K562 (cell line): ENCODE results near the gene PREX1. TPM values are rescaled to one million over a fixed set of nuclear protein-coding genes. Genes with fewer than 3 reads are reported as not detected.

Experiments used
- ATAC-seq: fragments of 200-7000 bp; cut with Tn5 transposase; 3 replicates; pipeline ENCODE4 v1.9.1; 2020; ENCODE audit warnings: moderate library complexity
- BruUV-seq: library from RNA; stranded (reverse); fragments of 400-500 nt; replicated peaks from 2 replicates; lab custom pipeline; 2021; lab: Mats Ljungman, UMichigan
- CTCF ChIA-PET: fragments of 300-600 bp; formaldehyde crosslinking; extraction: SDS; loops from one replicate; lab custom pipeline; 2021; ENCODE audit warnings: low intra/inter-chr PET ratio; lab: Yijun Ruan, JAX
- POLR2A ChIA-PET: fragments of 300-600, 350-650 bp; sonication (Branson Sonifier 250); formaldehyde crosslinking; extraction: SDS; loops from one replicate; lab custom pipeline; 2021; ENCODE audit warnings: antibody characterized with exemption, inconsistent platforms; lab: Yijun Ruan, JAX
- DNase-seq, 4 experiments: peaks; one replicate each; pipeline versions ENCODE4 v3.0.0 to v3.0.0-alpha.2; 2011 to 2018; ENCODE audit warnings: low spot score in 3 of 4, mixed read lengths in 3 of 4; ENCODE audit errors: extremely low read depth in 1 of 4
- FAIRE-seq: peaks from 2 replicates; lab custom pipeline; 2011; peaks lifted over from hg19 to GRCh38; lab: Jason Lieb, UNC
- H2AFZ ChIP-seq: 2 replicates; pipeline ENCODE4 v1.6.0; 2011; ENCODE audit warnings: low read depth, low read length, control low read depth, inconsistent platforms
- H3K27ac ChIP-seq: fragments of 200-600 bp; 3 replicates; pipeline ENCODE4 v1.8.0; 2011; ENCODE audit warnings: low read depth, mild to moderate bottlenecking, control low read depth, inconsistent platforms, low read length, moderate library complexity, mixed read lengths; ENCODE audit errors: extremely low read depth
- H3K27me3 ChIP-seq, 2 experiments: fragments of 300-600 bp in 1 of 2; 2 replicates in 1 of 2; 3 replicates in 1 of 2; pipeline versions ENCODE4 v1.6.0 to v1.8.0; 2011; ENCODE audit warnings: inconsistent platforms in 2 of 2, low read length in 2 of 2, mild to moderate bottlenecking in 1 of 2, mixed read lengths in 1 of 2, moderate library complexity in 1 of 2; ENCODE audit not compliant: control insufficient read depth in 2 of 2, insufficient read depth in 2 of 2
- H3K36me3 ChIP-seq: fragments of 300-600 bp; 3 replicates; pipeline ENCODE4 v1.8.0; 2011; ENCODE audit warnings: mild to moderate bottlenecking, low read length, inconsistent platforms; ENCODE audit not compliant: control insufficient read depth, insufficient read depth
- H3K4me1 ChIP-seq, 2 experiments: fragments of 200-600 bp in 1 of 2; replicated peaks in 1 of 2; 2 replicates in 1 of 2; 3 replicates in 1 of 2; pipeline versions ENCODE4 v1.5.1 to v1.8.0; 2011; ENCODE audit warnings: inconsistent platforms in 2 of 2, low read length in 2 of 2, mild to moderate bottlenecking in 1 of 2, mixed read lengths in 1 of 2, moderate library complexity in 1 of 2; ENCODE audit not compliant: control insufficient read depth in 2 of 2, insufficient read depth in 2 of 2
- H3K4me2 ChIP-seq: 2 replicates; pipeline ENCODE4 v1.6.1; 2011; ENCODE audit warnings: low read length, control low read depth, inconsistent platforms, mixed read lengths; ENCODE audit not compliant: insufficient read depth
- H3K4me3 ChIP-seq: fragments of 200-600 bp; sonication (generic), shearing (Covaris generic); 2 replicates; pipeline ENCODE4 v1.5.1; 2016; ENCODE audit warnings: control low read depth, inconsistent platforms
- H3K79me2 ChIP-seq: fragments of 200-600 bp; 3 replicates; pipeline ENCODE4 v1.8.0; 2011; ENCODE audit warnings: low read length, inconsistent platforms; ENCODE audit not compliant: control insufficient read depth, insufficient read depth
- H3K9ac ChIP-seq, 2 experiments: 2 replicates each; pipeline versions ENCODE4 v1.6.0 to v1.6.1; 2011; ENCODE audit warnings: low read depth in 2 of 2, low read length in 2 of 2, control low read depth in 1 of 2, inconsistent platforms in 1 of 2, mild to moderate bottlenecking in 1 of 2, mixed read lengths in 1 of 2; ENCODE audit not compliant: insufficient read depth in 1 of 2
- H3K9me1 ChIP-seq: one replicate; pipeline ENCODE4 v1.6.0; 2011; ENCODE audit warnings: inconsistent platforms, mild to moderate bottlenecking, low read length, moderate library complexity; ENCODE audit not compliant: control insufficient read depth, insufficient read depth
- H3K9me3 ChIP-seq: replicated peaks from 2 replicates; pipeline ENCODE4 v1.5.1; 2011; ENCODE audit warnings: low read depth, low read length, inconsistent platforms; ENCODE audit not compliant: control insufficient read depth, insufficient read depth
- H4K20me1 ChIP-seq: replicated peaks from 2 replicates; pipeline ENCODE4 v1.6.1; 2011; ENCODE audit warnings: low read length, inconsistent platforms, mixed read lengths; ENCODE audit not compliant: control insufficient read depth, insufficient read depth
- MXI1 ChIP-seq: IDR thresholded peaks from 2 replicates; pipeline ENCODE4 v1.6.1; 2011; ENCODE audit warnings: low read depth, mild to moderate bottlenecking, improper control_type of control experiment, low read length
- RFX1 ChIP-seq: fragments of 450-650 bp; IDR thresholded peaks from 2 replicates; pipeline ENCODE4 v1.6.1; 2016; ENCODE audit warnings: mild to moderate bottlenecking, moderate library complexity
- ZBTB11 ChIP-seq, 3 experiments: fragments of 200-800 bp in 1 of 3; fragments of 250-450 bp in 1 of 3; fragments of 450-650 bp in 1 of 3; sonication (Bioruptor Pico) in 1 of 3; sonication (Bioruptor generic) in 1 of 3; formaldehyde crosslinking in 1 of 3; IDR thresholded peaks; 2 replicates each; pipeline versions ENCODE4 v1.6.1 to v1.8.0; 2016 to 2022; ENCODE audit warnings: mild to moderate bottlenecking in 2 of 3, missing genetic modification characterization in 2 of 3, missing compliant biosample characterization in 1 of 3, moderate library complexity in 1 of 3
- WGBS: fragments of 100-300 bp; shearing (Covaris generic); methylation state at CpG from one replicate; pipeline ENCODE4 v1.1.6; 2016; ENCODE audit warnings: low coverage, mixed read lengths; ENCODE audit not compliant: insufficient coverage; ENCODE audit errors: missing lambda C conversion rate; 5-methylcytosine and 5-hydroxymethylcytosine counted together
- in situ Hi-C: fragments of 300-500 bp; cut with MboI; formaldehyde crosslinking; loops from 4 replicates; pipeline ENCODE4 v1.15.0; 2018; ENCODE audit warnings: inconsistent platforms, mixed read lengths
- intact Hi-C: fragments of 100-400 bp; cut with micrococcal nuclease; formaldehyde crosslinking; loops from 2 replicates; pipeline ENCODE4 v1.14.2; 2022
- polyA plus RNA-seq, 8 experiments: library from polyadenylated mRNA; depleted of rRNA in 4 of 8; stranded (reverse) in 5 of 8; unstranded in 3 of 8; fragments of >200 nt; fragmentation: Nextera tagmentation in 2 of 8; fragmentation: Illumina TruSeq in 1 of 8; extraction: Ambion mirVana in 2 of 8; extraction: Trizol in 1 of 8; gene quantifications; 2 replicates each; pipeline versions ENCODE4 v1.2.1 to v1.2.3, GENCODE V29; 2011 to 2014; ENCODE audit warnings: inconsistent platforms in 1 of 8, missing spikeins in 1 of 8
- total RNA-seq, 7 experiments: library from RNA; depleted of rRNA in 6 of 7; stranded (reverse); fragments of >200 nt in 6 of 7; fragmentation: Illumina TruSeq in 2 of 7; extraction: Trizol in 2 of 7; gene quantifications; 2 replicates each; pipeline versions ENCODE4 v1.2.1 to v1.2.3, GENCODE V29; 2011 to 2021; ENCODE audit warnings: low replicate concordance in 1 of 7
- TF ChIP-seq, protein P1 (sequence below): IDR thresholded peaks from 2 replicates; pipeline ENCODE4 v1.6.1; 2011; ENCODE audit warnings: borderline replicate concordance, low read depth, mild to moderate bottlenecking, moderate library complexity, low read length; ENCODE audit not compliant: insufficient read depth, poor library complexity, severe bottlenecking

Gene PREX1
- total and polyA plus RNA-seq, 9 of the 15 experiments (the other 6 are each of a cell fraction or from before 2014, with no cell fraction given): 0.37 to 10.4 (median 4.8) TPM

GRCh38 chr20:48794360-48794759 lies 33.4 kb downstream of the PREX1 start:
- peaks cover under 1 to 7% of the 10 kb centered on the region in 2 experiments; a peak in 3 of 5 replicates for H3K4me1 ChIP-seq
- intact Hi-C loops: no loop called here
- POLR2A ChIA-PET: interaction anchor here (0.5 to 1.0 kb wide), 2 partner anchors 14 to 30 kb away, joined by 3 to 4 read pairs; no protein-coding TSS in a partner anchor
- no peak overlapping the region for H3K4me2 ChIP-seq
- H3K27me3 ChIP-seq: no peaks in the 10 kb centered on the region; a peak in 2 of 5 replicates
- no peak for FAIRE-seq
- H3K27ac ChIP-seq: no peak overlapping the region
- TF ChIP-seq RFX1: peak; percentile 30
- TF ChIP-seq, protein P1, sequence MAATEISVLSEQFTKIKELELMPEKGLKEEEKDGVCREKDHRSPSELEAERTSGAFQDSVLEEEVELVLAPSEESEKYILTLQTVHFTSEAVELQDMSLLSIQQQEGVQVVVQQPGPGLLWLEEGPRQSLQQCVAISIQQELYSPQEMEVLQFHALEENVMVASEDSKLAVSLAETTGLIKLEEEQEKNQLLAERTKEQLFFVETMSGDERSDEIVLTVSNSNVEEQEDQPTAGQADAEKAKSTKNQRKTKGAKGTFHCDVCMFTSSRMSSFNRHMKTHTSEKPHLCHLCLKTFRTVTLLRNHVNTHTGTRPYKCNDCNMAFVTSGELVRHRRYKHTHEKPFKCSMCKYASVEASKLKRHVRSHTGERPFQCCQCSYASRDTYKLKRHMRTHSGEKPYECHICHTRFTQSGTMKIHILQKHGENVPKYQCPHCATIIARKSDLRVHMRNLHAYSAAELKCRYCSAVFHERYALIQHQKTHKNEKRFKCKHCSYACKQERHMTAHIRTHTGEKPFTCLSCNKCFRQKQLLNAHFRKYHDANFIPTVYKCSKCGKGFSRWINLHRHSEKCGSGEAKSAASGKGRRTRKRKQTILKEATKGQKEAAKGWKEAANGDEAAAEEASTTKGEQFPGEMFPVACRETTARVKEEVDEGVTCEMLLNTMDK: no peak
- TF ChIP-seq, all 486 proteins: peak for 1
- in situ Hi-C loops: no loop called here
- no peak overlapping the region for H2AFZ ChIP-seq
- no peaks in the 10 kb centered on the region for H3K36me3 ChIP-seq
- CTCF ChIA-PET: no interaction called here
- DNase-seq: no peak
- BruUV-seq: no TSS peak
- no peak overlapping the region for H3K4me3 ChIP-seq
- H3K9me1 ChIP-seq: no peaks in the 10 kb centered on the region
- 0% methylated on average over 5 of the region's 5 CpGs for WGBS
- H4K20me1 ChIP-seq: peaks cover 12% of the 10 kb centered on the region
- H3K9ac ChIP-seq: no peak overlapping the region
- H3K79me2 ChIP-seq: no peaks in the 10 kb centered on the region
- H3K9me3 ChIP-seq: no peaks in the 10 kb centered on the region
- ATAC-seq: no peak; the same call in 2 of the 3 replicates

- intact Hi-C loops: no loop called here
- ATAC-seq (no peak), DNase-seq (no peak), FAIRE-seq (no peak)
- H4K20me1 ChIP-seq: peaks cover 12% of the 10 kb centered on the region
- no peak overlapping the region for H3K4me3 ChIP-seq
- peaks cover 0 to under 1% of the 10 kb centered on the region in 2 experiments; a peak in 2 of 5 replicates for H3K27me3 ChIP-seq
- in situ Hi-C loops: no loop called here
- no peaks in the 10 kb centered on the region for H3K9me1 ChIP-seq
- H3K9me3 ChIP-seq: no peaks in the 10 kb centered on the region
- H3K4me2 ChIP-seq: no peak overlapping the region
- H3K9ac ChIP-seq: no peak overlapping the region
- 8% methylated on average over 3 of the region's 3 CpGs for WGBS
- no peak overlapping the region for H2AFZ ChIP-seq
- TF ChIP-seq MXI1 (no peak), ZBTB11 (CRISPR knock-in tag; IDR thresholded peaks at IDR 0.05) (0 out of 6 replicates have a peak, but pooled peaks of 1 of the 3 experiments have one; percentile 11)
- no peak overlapping the region for H3K27ac ChIP-seq
- CTCF ChIA-PET: no interaction called here
- POLR2A ChIA-PET: interaction anchor here (0.5 kb wide), 1 partner anchor 29 kb away, joined by 3 read pairs; no protein-coding TSS in a partner anchor
- peaks cover 0 to 7% of the 10 kb centered on the region in 2 experiments; a peak in 2 of 5 replicates for H3K4me1 ChIP-seq
- H3K36me3 ChIP-seq: no peaks in the 10 kb centered on the region
- no peaks in the 10 kb centered on the region for H3K79me2 ChIP-seq
- BruUV-seq: no TSS peak
Observed at GRCh38 chr20:48793776-48794175, 34.0 kb downstream of the PREX1 start.
